Left ventricle myocardium superior (tissue), 1 donor: Measurements from ENCODE around the gene ANAPC7. TPM values are rescaled to one million over a fixed set of nuclear protein-coding genes. Genes with fewer than 3 reads are reported as not detected.
"Not testable (repeated sequence)": the region's sequence is repeated elsewhere in the genome, so short reads cannot be mapped to it uniquely, and the experiment has no call there.

Experiments used
- ATAC-seq: fragments of 200-7000 bp; cut with Tn5 transposase; one replicate; pipeline ENCODE4 v1.9.1; 2020; ENCODE audit warnings: mild to moderate bottlenecking, moderate library complexity
- DNase-seq: peaks from one replicate; pipeline ENCODE4 v3.0.0-alpha.2; 2020
- intact Hi-C: fragments of 100-400 bp; cut with micrococcal nuclease; formaldehyde crosslinking; loops from one replicate; pipeline ENCODE4 v1.11.0; 2022
- total RNA-seq: library from RNA; stranded (reverse); fragmentation: NEBNext Ultra II Directional; extraction: Animal tissue kit (Norgen Biotek cat#: 25700); gene quantifications from one replicate; pipeline ENCODE4 v1.2.1, GENCODE V29; 2021
- donor health status: DM: no; HTN: yes; CAD: no; lungs with severe emphysema.

ANAPC7 gene
- total RNA-seq, 1 donor from 2014 or later: 31.8 TPM

DNA sequence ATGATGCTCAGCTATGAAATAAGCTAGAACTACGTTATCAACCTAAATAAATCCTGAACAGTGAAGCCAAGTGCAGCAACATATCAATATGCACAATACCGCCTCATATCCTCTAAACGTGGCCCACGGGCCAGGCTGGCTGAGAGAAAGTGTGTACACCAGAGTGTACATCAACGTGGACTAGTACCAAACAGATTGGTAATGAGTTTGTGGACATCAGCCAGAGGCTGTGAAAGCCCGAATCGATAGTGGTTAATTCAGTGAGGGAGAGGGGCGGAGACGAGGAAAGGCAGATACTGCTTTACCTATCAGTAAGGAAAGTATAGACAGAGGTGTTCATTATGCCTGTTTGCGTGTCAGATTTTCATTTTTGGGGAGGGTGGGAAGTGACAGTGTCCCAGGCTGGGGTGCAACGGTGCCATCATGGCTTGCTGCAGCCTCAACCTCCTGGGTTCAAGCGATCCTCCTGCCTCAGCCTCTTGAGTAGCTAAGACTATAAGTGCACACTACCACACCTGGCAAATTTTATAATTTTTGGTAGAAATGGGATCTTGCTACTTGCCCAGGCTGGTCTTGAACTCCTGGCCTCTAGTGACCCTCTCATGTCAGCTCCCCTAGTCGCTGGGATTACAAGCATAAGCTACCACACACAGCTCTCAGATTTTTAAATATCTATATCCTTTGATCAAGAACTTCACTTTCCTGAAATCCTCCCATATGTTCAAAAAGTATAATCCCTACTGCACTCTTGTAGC is 50.1 kb downstream of the ANAPC7 start:
- DNase-seq (no peak), ATAC-seq (peak; percentile 25)
- intact Hi-C loops: no loop called here

DNA sequence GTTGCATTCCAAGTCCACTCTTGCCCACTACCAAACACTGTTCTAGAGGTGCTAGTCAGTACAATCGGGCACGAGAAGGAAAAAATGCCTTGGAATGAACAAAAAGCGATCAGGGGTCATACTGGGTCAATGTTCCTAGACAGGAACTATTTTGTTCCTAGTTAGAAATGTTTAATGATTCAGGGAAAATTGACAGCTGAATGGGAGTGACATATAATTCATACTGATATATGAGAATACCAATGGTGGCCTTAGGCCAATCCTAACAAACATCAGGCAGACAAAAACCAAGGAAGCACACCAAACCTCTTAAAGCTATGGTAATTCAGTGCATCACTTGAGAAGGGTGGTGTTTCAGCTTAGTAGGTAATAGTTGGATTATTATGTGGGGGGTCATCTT is 51.1 kb downstream of the ANAPC7 start:
- no peak for ATAC-seq
- intact Hi-C loops: no loop called here

DNA sequence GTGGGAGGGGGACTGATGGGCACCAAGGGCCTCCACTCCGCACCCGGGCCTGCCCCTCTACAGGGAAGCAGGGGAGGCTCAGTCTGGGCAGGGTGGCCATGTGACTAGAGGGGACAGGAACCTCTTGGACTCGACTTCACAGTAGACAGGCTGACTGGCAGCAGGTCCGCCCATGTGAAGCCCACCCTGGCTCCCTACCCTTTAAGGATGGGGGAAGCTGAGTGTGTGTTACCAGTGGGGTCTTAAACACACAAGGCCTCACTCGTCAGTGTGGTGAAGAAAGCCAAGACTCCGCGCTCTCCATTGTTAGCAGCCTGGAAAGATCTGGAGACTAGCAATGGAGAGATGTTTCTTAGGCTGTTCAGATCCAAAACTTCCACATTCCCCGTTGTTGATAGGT is 52.4 kb downstream of the ANAPC7 start:
- DNase-seq (no peak), ATAC-seq (peak; percentile 5)
- intact Hi-C loops: no loop called here

More for the DNA sequence above, 51.1 kb downstream of the ANAPC7 start:
- DNase-seq: no peak

DNA sequence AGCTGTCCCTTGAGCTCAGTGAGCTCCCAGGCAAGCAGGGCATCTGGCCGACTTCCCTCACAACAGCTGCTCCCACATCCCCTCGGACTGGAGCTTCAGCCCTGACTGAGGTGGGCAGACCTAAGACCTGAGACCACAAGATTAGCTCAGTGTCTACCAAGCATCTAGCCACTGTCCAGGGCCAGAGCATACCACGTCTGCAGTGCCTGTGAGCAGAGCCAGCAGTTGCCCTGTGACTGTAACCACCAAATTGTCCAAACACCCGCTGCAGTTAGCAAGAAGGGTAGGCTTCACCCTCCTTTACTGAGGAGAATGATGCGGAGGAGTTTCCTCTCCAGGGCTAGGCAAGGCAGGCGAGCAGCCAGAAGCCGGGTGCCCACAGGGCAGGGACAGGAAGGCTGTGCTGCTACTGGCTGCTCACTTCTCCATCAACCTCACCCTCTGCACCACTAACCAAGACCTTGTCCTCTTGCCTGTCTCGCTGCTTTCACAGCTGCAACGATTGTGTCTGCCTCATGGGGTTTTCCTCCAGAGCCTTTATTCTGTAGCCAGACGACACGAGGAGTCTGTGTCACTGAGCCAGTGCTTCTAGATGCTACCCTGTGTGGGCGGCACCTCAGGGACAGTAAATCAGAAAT is 53.9 kb downstream of the ANAPC7 start:
- ATAC-seq (peak; percentile 2), DNase-seq (no peak)
- intact Hi-C loops: no loop called here

DNA sequence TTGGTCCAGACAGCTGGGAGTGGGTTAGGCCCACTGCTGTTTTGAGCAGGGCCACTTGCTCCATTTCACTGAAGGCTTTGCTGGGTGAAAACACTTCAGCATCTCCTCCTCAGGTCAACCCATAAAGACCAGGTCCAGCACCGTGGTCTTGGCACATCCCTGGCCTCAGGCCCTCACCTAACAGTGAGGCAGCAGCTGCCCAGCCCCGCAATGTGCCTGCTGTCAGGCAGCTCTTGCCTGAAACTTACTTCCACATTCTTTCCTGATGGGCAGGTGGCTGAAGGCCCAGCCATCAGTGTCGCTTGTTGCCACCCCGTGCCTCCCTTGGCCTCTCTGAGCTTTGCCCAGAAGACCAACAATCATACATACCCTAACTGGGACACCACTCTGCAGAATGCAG is 54.4 kb downstream of the ANAPC7 start:
- ATAC-seq (peak; percentile 2), DNase-seq (no peak)
- intact Hi-C loops: no loop called here

DNA sequence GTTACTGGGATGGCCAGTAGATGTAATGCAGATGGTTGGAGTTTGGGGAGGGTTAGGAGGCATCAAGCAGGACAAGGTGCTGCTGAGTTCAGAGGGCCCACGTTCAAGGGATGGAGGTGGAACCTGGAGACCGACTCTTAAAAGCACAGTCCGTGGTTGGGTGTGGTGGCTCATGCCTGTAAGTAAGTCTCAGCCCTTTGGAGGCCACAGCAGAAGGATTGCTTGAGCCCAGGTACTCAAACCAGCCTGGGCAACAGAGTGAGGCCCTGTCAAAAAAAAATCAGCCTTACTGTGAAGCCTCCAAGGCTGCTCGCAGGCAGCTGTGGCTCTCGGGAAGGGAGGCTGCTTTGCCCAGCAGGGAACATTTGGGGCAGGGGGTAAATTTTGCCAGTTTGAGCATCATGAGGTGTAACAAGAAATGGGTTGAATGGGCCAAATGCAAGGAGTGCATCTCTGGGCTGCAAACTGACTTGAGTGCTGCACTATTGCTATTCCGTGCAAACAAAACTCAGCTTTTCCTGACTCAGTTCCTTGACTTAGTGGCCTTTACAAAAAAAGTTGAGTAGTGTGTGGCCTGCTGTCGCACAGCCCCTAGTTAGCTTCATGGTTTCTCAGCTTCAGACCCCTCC is 55.0 kb downstream of the ANAPC7 start:
- ATAC-seq (no peak), DNase-seq (no peak)
- intact Hi-C loops: no loop called here

DNA sequence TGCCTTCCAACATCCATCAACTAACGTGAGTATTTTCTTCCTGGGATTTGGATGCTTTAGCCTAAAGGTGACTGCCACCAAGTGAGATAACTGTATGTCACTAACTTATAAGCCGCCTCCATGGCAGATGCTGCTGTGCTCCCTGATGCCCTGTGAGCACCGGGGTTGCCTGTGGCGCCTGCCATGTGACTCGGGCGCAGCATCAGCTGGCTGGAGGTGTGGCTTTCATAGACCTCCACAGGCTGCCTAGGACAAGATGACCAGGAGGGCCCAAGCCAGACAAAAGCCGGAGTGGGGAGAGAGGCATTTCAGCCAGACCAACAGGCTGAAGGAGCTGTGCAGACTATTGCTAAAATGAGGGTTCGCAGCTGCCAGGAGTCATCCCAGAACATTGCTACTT is 55.7 kb downstream of the ANAPC7 start:
- DNase-seq: no peak

DNA sequence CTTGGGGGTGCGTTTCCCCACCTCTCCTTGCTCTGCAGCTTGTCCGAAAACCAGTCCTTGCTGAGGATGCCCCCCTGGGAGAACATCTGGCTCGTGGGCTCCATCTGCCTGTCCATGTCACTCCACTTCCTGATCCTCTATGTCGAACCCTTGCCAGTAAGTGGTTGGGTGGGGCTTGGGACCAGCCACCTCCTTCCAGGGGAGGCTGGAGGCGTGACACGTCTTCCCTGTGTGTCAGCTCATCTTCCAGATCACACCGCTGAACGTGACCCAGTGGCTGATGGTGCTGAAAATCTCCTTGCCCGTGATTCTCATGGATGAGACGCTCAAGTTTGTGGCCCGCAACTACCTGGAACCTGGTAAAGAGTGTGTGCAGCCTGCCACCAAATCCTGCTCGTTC is 57.5 kb downstream of the ANAPC7 start:
- intact Hi-C loops: no loop called here
- ATAC-seq (peak; percentile 3), DNase-seq (no peak)

More for the DNA sequence above, 55.7 kb downstream of the ANAPC7 start:
- intact Hi-C loops: no loop called here
- ATAC-seq: no peak

DNA sequence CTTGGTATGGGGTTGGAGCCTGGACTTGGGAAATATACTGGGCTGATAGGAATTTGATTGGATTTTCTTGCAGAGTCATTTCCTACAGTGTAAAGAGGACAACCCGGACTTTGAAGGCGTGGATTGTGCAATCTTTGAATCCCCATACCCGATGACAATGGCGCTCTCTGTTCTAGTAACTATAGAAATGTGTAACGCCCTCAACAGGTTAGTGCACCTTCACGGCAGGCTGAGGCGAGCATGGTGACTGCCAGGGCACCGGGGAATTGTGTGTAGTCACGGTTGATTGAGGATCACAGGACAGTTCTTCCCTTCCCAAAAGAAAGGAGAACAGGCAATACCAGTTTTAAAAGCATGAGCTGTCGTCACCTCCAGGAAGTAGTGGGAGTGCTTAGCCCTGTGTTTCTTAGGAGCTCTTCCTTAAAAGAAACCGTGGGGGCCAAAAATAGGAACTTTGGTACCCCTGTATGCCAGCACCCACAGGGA is 58.3 kb downstream of the ANAPC7 start:
- ATAC-seq: peak; percentile 6
- intact Hi-C loops: no loop called here

DNA sequence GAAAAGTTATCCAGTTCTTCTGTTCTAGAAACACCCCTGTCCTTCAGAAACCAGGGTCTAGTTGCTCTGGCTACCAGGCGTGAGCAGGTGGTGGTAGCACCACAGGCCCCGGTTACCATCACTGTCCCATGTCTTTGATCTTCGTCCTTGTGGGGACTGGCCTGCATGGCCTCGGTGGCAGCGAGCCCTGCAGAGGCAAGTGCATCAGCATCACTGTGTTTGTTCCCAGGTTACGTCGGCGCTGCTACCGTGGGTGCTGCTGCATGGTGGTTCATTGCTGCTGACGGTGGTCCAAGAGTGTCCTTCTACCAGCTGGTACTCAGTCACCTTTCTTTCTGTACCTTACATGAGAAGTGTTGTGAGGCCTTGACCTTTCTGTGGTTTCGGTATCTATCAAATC is 58.9 kb downstream of the ANAPC7 start:
- no peak for DNase-seq
- intact Hi-C loops: no loop called here
- peak; percentile 2 for ATAC-seq

More for the DNA sequence above, 58.3 kb downstream of the ANAPC7 start:
- no peak for DNase-seq

DNA sequence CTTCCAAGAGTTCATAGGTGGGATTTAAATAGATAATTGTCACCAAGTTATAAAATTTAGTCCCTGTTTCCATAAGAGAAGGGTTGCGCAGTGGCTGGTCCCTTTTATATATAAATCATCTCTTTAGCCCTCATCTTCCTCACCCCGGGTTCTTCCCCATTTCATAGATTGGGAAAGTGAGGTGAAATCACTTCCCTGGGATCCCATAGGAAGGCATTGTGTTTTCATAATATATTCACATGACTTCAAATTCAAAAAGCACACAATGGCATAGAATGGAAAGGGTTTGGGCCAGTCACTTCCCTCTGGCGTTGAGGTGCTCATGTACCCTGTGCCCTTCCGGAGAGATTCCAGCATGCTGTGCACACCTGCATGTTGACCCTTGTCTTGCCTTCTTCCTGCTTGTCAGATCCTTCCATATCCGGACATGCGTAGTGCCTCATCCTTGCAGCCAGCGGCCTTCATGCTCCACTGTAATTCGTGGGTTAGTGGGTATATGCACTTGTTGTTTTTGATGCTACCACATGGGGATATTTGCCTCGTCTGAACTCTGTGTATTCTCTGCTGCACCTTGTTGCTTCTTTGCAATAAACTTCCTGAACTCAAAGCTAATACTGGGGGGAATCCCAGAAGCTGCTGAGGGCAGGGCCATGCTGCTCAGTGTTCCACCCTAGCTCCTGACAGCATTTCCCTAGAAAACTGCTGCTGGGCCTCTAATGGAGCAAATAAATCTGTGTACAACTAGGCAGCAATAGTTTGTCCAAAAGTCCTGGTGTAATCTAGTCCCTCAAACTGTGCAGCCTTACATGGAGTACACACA is 59.6 kb downstream of the ANAPC7 start:
- intact Hi-C loops: no loop called here
- no peak for ATAC-seq
- DNase-seq: no peak

DNA sequence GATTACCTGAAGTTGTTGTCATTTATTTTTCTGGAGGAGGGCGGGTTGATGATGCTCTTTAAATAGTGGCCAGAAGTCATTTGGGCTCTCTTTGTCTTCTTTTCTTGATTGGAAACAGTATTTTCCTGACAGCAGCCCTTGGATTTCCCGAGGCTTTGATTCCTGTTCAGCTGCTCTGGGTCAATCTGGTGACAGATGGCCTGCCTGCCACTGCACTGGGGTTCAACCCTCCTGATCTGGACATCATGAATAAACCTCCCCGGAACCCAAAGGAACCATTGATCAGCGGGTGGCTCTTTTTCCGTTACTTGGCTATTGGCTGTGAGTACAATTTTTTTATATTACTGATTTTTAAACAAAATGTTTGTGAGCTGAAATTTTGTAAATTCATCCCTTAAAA is 60.4 kb downstream of the ANAPC7 start:
- ATAC-seq (no peak), DNase-seq (no peak)
- intact Hi-C loops: no loop called here

DNA sequence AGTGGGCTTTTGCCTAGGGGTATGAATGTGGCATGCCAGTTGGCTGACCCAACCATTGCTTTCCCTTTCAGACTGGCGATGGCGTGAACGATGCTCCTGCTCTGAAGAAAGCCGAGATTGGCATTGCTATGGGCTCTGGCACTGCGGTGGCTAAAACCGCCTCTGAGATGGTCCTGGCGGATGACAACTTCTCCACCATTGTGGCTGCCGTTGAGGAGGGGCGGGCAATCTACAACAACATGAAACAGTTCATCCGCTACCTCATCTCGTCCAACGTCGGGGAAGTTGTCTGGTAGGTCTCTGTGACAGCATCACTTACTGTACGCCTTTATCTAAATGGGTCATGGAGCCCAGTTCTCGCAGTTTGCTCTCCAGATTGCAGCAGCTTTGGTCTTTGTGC is 61.4 kb downstream of the ANAPC7 start:
- intact Hi-C loops: no loop called here
- no peak for DNase-seq
- no peak for ATAC-seq

DNA sequence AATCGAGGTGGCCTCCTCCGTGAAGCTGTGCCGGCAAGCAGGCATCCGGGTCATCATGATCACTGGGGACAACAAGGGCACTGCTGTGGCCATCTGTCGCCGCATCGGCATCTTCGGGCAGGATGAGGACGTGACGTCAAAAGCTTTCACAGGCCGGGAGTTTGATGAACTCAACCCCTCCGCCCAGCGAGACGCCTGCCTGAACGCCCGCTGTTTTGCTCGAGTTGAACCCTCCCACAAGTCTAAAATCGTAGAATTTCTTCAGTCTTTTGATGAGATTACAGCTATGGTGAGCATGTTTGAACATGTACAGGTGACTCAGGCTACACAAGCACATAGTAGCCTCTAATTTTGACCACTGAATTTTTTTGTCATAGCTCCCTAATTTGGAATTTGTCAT is 62.8 kb downstream of the ANAPC7 start:
- ATAC-seq: peak; percentile 1
- no peak for DNase-seq
- intact Hi-C loops: no loop called here

DNA sequence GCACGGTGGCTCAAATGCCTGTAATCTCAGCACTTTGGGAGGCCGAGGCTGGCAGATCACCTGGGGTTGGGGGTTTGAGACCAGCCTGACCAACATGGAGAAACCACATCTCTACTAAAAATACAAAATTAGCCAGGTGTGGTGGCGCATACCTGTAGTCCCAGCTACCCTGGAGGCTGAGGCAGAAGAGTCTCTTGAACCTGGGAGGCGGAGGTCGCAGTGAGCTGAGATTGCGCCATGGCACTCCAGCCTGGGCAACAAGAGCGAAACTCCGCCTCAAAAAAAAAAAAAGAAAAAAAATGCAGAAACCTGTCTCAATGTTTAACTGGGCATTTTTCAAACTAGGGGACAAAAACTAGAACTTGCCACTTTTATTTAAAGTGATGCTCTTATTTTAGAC is 63.2 kb downstream of the ANAPC7 start:
- DNase-seq, ATAC-seq, intact Hi-C loops: not testable (repeated sequence)

DNA sequence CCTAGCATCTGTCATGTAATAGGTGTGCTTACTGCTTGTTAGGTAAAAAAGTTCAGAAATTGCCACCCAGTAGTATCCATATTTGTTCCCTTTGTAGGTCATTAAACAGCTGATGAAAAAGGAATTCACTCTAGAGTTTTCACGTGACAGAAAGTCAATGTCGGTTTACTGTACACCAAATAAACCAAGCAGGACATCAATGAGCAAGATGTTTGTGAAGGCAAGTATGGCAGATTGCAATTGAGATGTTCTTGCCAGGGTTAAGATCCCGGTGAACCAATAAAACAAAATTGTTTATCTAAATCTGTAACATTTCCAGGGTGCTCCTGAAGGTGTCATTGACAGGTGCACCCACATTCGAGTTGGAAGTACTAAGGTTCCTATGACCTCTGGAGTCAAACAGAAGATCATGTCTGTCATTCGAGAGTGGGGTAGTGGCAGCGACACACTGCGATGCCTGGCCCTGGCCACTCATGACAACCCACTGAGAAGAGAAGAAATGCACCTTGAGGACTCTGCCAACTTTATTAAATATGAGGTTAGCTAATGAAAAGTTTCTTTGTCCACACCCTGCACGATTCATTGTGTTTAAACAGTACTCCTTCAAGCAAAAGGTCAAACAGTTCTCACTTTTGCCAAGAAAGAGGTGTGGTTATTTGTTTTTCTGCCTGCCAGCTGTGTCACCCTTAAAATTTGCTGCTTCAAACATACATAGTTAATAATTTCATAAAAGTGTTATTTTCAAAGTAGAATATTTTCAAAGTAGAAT is 64.1 kb downstream of the ANAPC7 start:
- ATAC-seq (peak; percentile 9), DNase-seq (no peak)
- intact Hi-C loops: no loop called here

DNA sequence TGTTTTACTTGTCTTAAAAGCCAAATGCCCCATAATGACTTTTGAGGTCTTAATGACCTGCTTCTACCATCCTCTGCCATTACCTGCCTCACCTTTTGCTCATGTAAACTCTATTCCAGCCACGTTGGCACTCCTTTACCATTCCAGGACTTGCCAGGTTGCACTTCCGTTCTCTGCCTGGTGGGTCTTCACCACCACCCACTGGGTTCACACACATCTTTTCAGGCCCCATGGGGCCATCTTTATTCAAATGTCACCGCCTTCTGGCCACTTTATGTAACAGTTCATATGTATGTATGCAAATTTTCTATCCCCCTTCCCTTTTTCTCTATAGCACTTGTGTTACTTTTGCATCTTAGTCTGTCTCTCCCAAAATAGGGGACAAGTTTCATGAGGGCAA is 64.8 kb downstream of the ANAPC7 start:
- peak; percentile 3 for ATAC-seq
- DNase-seq: no peak
- intact Hi-C loops: no loop called here

DNA sequence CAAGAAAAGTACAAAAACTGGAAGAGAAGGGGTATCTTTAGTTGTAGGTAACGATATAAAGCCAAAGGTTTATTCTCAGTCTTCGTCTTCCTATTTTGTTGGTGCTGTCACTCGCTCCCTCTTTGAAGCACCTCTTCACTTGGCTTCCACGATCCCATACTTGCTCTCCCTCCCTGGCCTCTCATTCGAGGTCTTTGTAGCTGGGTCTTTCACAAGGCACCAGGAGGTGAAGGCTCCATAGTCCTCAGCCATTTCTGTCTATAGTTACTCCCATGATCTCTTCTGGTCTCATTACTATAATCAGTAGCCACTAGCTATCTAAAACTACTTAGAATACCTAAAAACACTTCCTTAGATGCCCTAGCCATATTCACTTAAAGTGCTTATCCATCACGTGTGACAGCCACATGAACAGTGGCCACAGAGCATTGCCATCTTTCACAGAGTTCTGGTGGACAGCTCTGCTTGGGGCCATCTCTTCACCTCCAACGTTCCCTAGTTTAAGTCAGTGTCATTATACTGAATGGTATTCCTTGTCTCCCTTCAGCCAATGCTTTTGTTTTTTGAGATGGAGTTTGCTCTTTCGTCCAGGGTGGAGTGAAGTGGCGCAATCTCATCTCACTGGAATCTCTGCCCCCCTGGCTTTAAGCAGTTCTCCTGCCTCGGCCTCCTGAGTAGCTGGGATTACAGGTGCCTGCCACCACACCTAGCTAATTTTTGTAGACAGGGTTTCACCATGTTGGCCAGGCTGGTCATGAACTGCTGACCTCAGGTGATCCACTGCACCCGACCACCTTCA is 65.4 kb downstream of the ANAPC7 start:
- intact Hi-C loops: no loop called here
- DNase-seq (no peak), ATAC-seq (no peak)
